Right cardiac atrium (tissue), 5 donors: ENCODE measurements around the gene NR2F6. TPM values are rescaled to one million over a fixed set of nuclear protein-coding genes. Genes with fewer than 3 reads are reported as not detected.

Experiments used
- ATAC-seq, 2 donors: fragments of 200-7000 bp; cut with Tn5 transposase; one replicate each; pipeline versions ENCODE4 v1.8.0 to v1.9.1; 2020; ENCODE audit warnings: moderate library complexity in 2 of 2, mild to moderate bottlenecking in 1 of 2
- DNase-seq, 3 donors: peaks; one replicate each; pipeline ENCODE4 v3.0.0-alpha.2; 2020
- H3K27ac ChIP-seq: one replicate; pipeline ENCODE4 v1.5.1; 2013; ENCODE audit warnings: mild to moderate bottlenecking, low read length, control low read depth, moderate library complexity
- H3K27me3 ChIP-seq: one replicate; pipeline ENCODE4 v1.6.1; 2013; ENCODE audit not compliant: control insufficient read depth, insufficient read depth
- H3K4me1 ChIP-seq: one replicate; pipeline ENCODE4 v1.6.1; 2013; ENCODE audit warnings: low read length; ENCODE audit not compliant: control insufficient read depth, insufficient read depth
- H3K4me3 ChIP-seq: one replicate; pipeline ENCODE4 v1.5.1; 2013; ENCODE audit warnings: low read length, control low read depth
- H3K9me3 ChIP-seq: one replicate; pipeline ENCODE4 v1.6.1; 2013; ENCODE audit warnings: low read length; ENCODE audit not compliant: control insufficient read depth
- WGBS: extraction: QIAGEN DNeasy Blood & Tissue Kit; methylation state at CpG from one replicate; pipeline ENCODE4 v1.1.7; 2013; 5-methylcytosine and 5-hydroxymethylcytosine counted together
- intact Hi-C, 4 donors: fragments of 100-400 bp; cut with DNase I; formaldehyde crosslinking; loops; one replicate each; pipeline versions ENCODE4 v1.11.0 to v1.14.0; 2022 to 2023
- polyA plus RNA-seq: library from polyadenylated mRNA; stranded (reverse); fragments of 200-250 nt; gene quantifications from one replicate; pipeline ENCODE4 v1.2.3, GENCODE V29; 2013
- total RNA-seq, 4 donors: library from RNA; stranded (reverse); fragmentation: NEBNext Ultra II Directional; extraction: Animal tissue kit (Norgen Biotek cat#: 25700); gene quantifications; one replicate each; pipeline ENCODE4 v1.2.1, GENCODE V29; 2021
- donor health status: healthy with polysubstance abuse.
- donor health status: DM: no; HTN: yes; CAD: no.
- donor health status: DM: no; HTN: no; CAD: no.
- donor health status: DM: no; HTN: yes; CAD: no; lungs with severe emphysema.
- donor health status: DM: yes; HTN: yes; CAD: no.

Gene NR2F6
- total and polyA plus RNA-seq, 5 donors: 28.6 to 57.5 (median 45.1) TPM

GRCh38 chr19:17206736-17207581 is 38.8 kb downstream of the NR2F6 start:
- H3K4me3 ChIP-seq: no peak overlapping the region
- no peaks in the 10 kb centered on the region for H3K9me3 ChIP-seq
- WGBS: 93% methylated on average over 25 of the region's 25 CpGs
- intact Hi-C loops: loop anchor here in 2 of 4 donors (5.0 kb wide), 1 partner anchor 75 kb away; the partner anchor contains the start of gene ANKLE1 (in 2 of the 2)
- H3K27ac ChIP-seq: no peak overlapping the region
- no peaks in the 10 kb centered on the region for H3K4me1 ChIP-seq
- ATAC-seq (no peak), DNase-seq (no peak)
- H3K27me3 ChIP-seq: no peaks in the 10 kb centered on the region

GRCh38 chr19:17205237-17206140 is 40.2 kb downstream of the NR2F6 start:
- intact Hi-C loops: loop anchor here in 2 of 4 donors (5.0 kb wide), 1 partner anchor 77 kb away; the partner anchor contains the start of gene ANKLE1 (in 2 of the 2)
- ATAC-seq: peak; percentile 45 to 49
- H3K27ac ChIP-seq: no peak overlapping the region
- no peak overlapping the region for H3K4me3 ChIP-seq
- H3K4me1 ChIP-seq: no peaks in the 10 kb centered on the region
- peak; percentile 49 to 85 (median 80) for DNase-seq
- no peaks in the 10 kb centered on the region for H3K27me3 ChIP-seq
- 85% methylated on average over 27 of the region's 27 CpGs for WGBS
- no peaks in the 10 kb centered on the region for H3K9me3 ChIP-seq

- DNase-seq: no peak
- no peak overlapping the region for H3K27ac ChIP-seq
- no peak overlapping the region for H3K4me3 ChIP-seq
- H3K9me3 ChIP-seq: no peaks in the 10 kb centered on the region
- 92% methylated on average over 17 of the region's 17 CpGs for WGBS
- intact Hi-C loops: no loop called here
- no peak for ATAC-seq
- H3K27me3 ChIP-seq: no peaks in the 10 kb centered on the region
- H3K4me1 ChIP-seq: no peaks in the 10 kb centered on the region
Measured at GRCh38 chr19:17202713-17203112, 43.0 kb downstream of the NR2F6 start.

- Histone ChIP-seq H3K27me3 (no peaks in the 10 kb centered on the region), H3K4me3 (no peak overlapping the region), H3K4me1 (no peaks in the 10 kb centered on the region), H3K27ac (no peak overlapping the region), H3K9me3 (no peaks in the 10 kb centered on the region)
- 86% methylated on average over 9 of the region's 9 CpGs for WGBS
- ATAC-seq (no peak), DNase-seq (no peak)
- intact Hi-C loops: no loop called here
Measured at GRCh38 chr19:17202249-17202648, 43.5 kb downstream of the NR2F6 start.

GRCh38 chr19:17200408-17201079 is 45.2 kb downstream of the NR2F6 start:
- no peaks in the 10 kb centered on the region for H3K27me3 ChIP-seq
- ATAC-seq (no peak), DNase-seq (no peak)
- WGBS: 69% methylated on average over 16 of the region's 16 CpGs
- intact Hi-C loops: no loop called here
- H3K9me3 ChIP-seq: no peaks in the 10 kb centered on the region
- no peak overlapping the region for H3K4me3 ChIP-seq
- H3K27ac ChIP-seq: no peak overlapping the region
- no peaks in the 10 kb centered on the region for H3K4me1 ChIP-seq

GRCh38 chr19:17197666-17198065 is 48.1 kb downstream of the NR2F6 start:
- Histone ChIP-seq H3K27ac (no peak overlapping the region), H3K27me3 (no peaks in the 10 kb centered on the region), H3K4me3 (no peak overlapping the region), H3K4me1 (no peaks in the 10 kb centered on the region), H3K9me3 (no peaks in the 10 kb centered on the region)
- 94% methylated on average over 16 of the region's 16 CpGs for WGBS
- DNase-seq (no peak), ATAC-seq (no peak)
- intact Hi-C loops: no loop called here

- DNase-seq (no peak), ATAC-seq (no peak)
- Histone ChIP-seq H3K4me3 (no peak overlapping the region), H3K27me3 (no peaks in the 10 kb centered on the region), H3K9me3 (no peaks in the 10 kb centered on the region), H3K4me1 (no peaks in the 10 kb centered on the region), H3K27ac (no peak overlapping the region)
- intact Hi-C loops: no loop called here
- 97% methylated on average over 7 of the region's 7 CpGs for WGBS
Measured at GRCh38 chr19:17196610-17197009, 49.1 kb downstream of the NR2F6 start.

GRCh38 chr19:17195106-17195505 is 50.6 kb downstream of the NR2F6 start:
- Histone ChIP-seq H3K4me3 (no peak overlapping the region), H3K4me1 (no peaks in the 10 kb centered on the region), H3K9me3 (no peaks in the 10 kb centered on the region), H3K27ac (no peak overlapping the region), H3K27me3 (no peaks in the 10 kb centered on the region)
- intact Hi-C loops: no loop called here
- DNase-seq (no peak), ATAC-seq (no peak)
- WGBS: 95% methylated on average over 23 of the region's 23 CpGs

- H3K27ac ChIP-seq: no peak overlapping the region
- intact Hi-C loops: no loop called here
- WGBS: 94% methylated on average over 16 of the region's 16 CpGs
Measured at GRCh38 chr19:17194608-17195007, 51.1 kb downstream of the NR2F6 start.

GRCh38 chr19:17192751-17193150 is 53.0 kb downstream of the NR2F6 start:
- ATAC-seq: no peak
- Histone ChIP-seq H3K9me3 (no peaks in the 10 kb centered on the region), H3K4me1 (no peaks in the 10 kb centered on the region), H3K4me3 (no peak overlapping the region), H3K27me3 (no peaks in the 10 kb centered on the region), H3K27ac (no peak overlapping the region)
- WGBS: 97% methylated on average over 26 of the region's 26 CpGs
- DNase-seq: no peak
- intact Hi-C loops: no loop called here

More at GRCh38 chr19:17194608-17195007, 51.1 kb downstream of the NR2F6 start:
- Histone ChIP-seq H3K9me3 (no peaks in the 10 kb centered on the region), H3K4me1 (no peaks in the 10 kb centered on the region), H3K4me3 (no peak overlapping the region), H3K27me3 (no peaks in the 10 kb centered on the region)
- DNase-seq: no peak
- no peak for ATAC-seq
